Ascending aorta (tissue), 2 donors: ENCODE data around the gene ATP5MC2. TPM values are rescaled to one million over a fixed set of nuclear protein-coding genes. Genes with fewer than 3 reads are reported as not detected.

Source experiments
- DNase-seq, 2 donors: peaks; one replicate each; pipeline ENCODE4 v3.0.0-alpha.2; 2019; ENCODE audit warnings: low spot score in 2 of 2
- H3K27ac ChIP-seq, 2 donors: fragments of 200-600 bp; sonication (generic); one replicate each; pipeline ENCODE4 v1.5.1; 2016 to 2017; ENCODE audit warnings: mild to moderate bottlenecking in 1 of 2
- H3K27me3 ChIP-seq: fragments of 200-600 bp; sonication (generic); one replicate; pipeline ENCODE4 v1.5.1; 2017
- H3K36me3 ChIP-seq, 2 donors: fragments of 200-600 bp; sonication (generic); one replicate each; pipeline ENCODE4 v1.5.1; 2016
- H3K4me1 ChIP-seq, 2 donors: fragments of 200-600 bp; sonication (generic); one replicate each; pipeline ENCODE4 v1.5.1; 2016 to 2017; ENCODE audit warnings: mild to moderate bottlenecking in 1 of 2
- H3K4me3 ChIP-seq, 2 donors: fragments of 200-600 bp; sonication (generic); one replicate each; pipeline ENCODE4 v1.5.1; 2016 to 2017; ENCODE audit warnings: mild to moderate bottlenecking in 1 of 2
- H3K9me3 ChIP-seq, 2 donors: fragments of 200-600 bp; sonication (generic); one replicate each; pipeline ENCODE4 v1.5.1; 2016
- CTCF ChIP-seq, 3 experiments: fragments of 200-600 bp in 2 of 3; fragments of 450-650 bp in 1 of 3; sonication (generic) in 2 of 3; IDR thresholded peaks; one replicate each; pipeline ENCODE4 v1.5.1; 2016 to 2019; ENCODE audit warnings: antibody characterized with exemption in 3 of 3, mild to moderate bottlenecking in 1 of 3, moderate library complexity in 1 of 3
- intact Hi-C: fragments of 100-400 bp; cut with DNase I; formaldehyde crosslinking; loops from one replicate; pipeline ENCODE4 v1.15.1; 2023
- total RNA-seq: library from RNA; depleted of rRNA; stranded (reverse); fragments of >200 nt; gene quantifications from one replicate; pipeline ENCODE4 v1.1.0, GENCODE V29; 2016

ATP5MC2 gene
- total RNA-seq, 1 donor from 2014 or later: 284 TPM

GRCh38 chr12:53714004-53714403, 38.1 kb upstream of the ATP5MC2 start:
- intact Hi-C loops: no loop called here
- Histone ChIP-seq H3K4me1 (no peaks in the 10 kb centered on the region), H3K27me3 (no peaks in the 10 kb centered on the region), H3K9me3 (no peaks in the 10 kb centered on the region), H3K36me3 (peaks cover 58 to 64% of the 10 kb centered on the region in 2 donors), H3K4me3 (no peak overlapping the region), H3K27ac (no peak overlapping the region)
- DNase-seq: no peak
- no peak for TF ChIP-seq CTCF (IDR thresholded peaks at IDR 0.05)

DNA sequence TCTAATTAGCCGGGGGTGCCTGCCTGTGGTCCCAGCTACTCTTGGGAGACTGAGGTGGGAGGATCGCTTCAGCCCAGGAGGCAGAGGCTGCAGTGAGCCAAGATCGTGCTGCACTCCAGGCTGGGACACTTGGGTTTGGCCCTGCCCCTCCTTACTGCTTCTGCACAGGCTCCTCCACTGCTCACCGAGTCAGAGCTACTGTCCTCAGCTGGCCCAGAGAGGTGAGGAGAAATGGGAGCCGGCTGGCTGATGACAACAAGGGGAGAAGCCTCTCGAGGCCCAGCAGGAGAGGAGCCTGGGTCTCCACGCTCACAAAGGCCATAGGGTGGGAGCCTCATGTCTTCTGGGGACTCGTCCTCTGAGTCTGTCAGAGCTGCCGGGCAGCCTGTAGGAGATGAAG, 37.6 kb upstream of the ATP5MC2 start:
- no peaks in the 10 kb centered on the region for H3K4me1 ChIP-seq
- TF ChIP-seq CTCF (IDR thresholded peaks at IDR 0.05): no peak
- H3K27ac ChIP-seq: no peak overlapping the region
- peaks cover 53 to 62% of the 10 kb centered on the region in 2 donors for H3K36me3 ChIP-seq
- DNase-seq: no peak
- intact Hi-C loops: no loop called here
- no peaks in the 10 kb centered on the region for H3K9me3 ChIP-seq
- no peaks in the 10 kb centered on the region for H3K27me3 ChIP-seq
- H3K4me3 ChIP-seq: no peak overlapping the region

DNA sequence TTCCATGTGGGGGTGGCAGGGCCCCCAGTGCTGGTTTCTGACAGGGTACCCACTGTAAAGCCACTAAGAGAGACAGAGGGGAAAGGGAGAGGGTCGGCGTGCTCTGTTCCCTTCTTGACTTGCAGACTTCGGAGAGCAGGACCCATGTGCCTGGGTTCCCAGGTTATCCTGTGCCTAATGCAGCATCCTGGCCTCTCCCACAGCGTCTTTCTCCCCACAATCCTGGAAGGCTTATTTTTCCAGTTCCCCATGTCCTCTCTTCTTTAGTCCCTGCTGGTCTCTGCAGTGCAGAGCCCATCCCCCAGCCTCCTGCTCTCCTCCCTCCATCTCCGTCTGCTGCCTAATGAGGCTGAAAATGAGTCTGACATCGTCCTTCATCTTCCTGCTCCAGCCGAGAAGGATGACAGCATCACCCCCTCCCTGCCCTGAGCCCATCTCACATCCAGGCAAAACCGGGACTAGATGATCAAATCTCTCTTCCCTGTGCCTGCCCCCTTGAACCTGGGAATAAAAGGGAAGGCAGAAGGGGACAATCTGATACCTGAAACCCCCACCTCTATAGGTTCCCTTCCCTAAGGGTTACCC, 36.3 kb upstream of the ATP5MC2 start:
- no peak for TF ChIP-seq CTCF (IDR thresholded peaks at IDR 0.05)
- Histone ChIP-seq H3K4me1 (no peaks in the 10 kb centered on the region), H3K9me3 (no peaks in the 10 kb centered on the region), H3K36me3 (peaks cover 43 to 52% of the 10 kb centered on the region in 2 donors), H3K27ac (no peak overlapping the region), H3K27me3 (no peaks in the 10 kb centered on the region), H3K4me3 (no peak overlapping the region)
- no peak for DNase-seq
- intact Hi-C loops: no loop called here

- Histone ChIP-seq H3K4me3 (no peak overlapping the region), H3K9me3 (no peaks in the 10 kb centered on the region), H3K27ac (no peak overlapping the region), H3K36me3 (peaks cover 22 to 31% of the 10 kb centered on the region in 2 donors), H3K4me1 (no peaks in the 10 kb centered on the region), H3K27me3 (no peaks in the 10 kb centered on the region)
- DNase-seq: no peak
- no peak for TF ChIP-seq CTCF (IDR thresholded peaks at IDR 0.05)
- intact Hi-C loops: no loop called here
Measured at GRCh38 chr12:53710091-53710490, 34.2 kb upstream of the ATP5MC2 start.

- Histone ChIP-seq H3K9me3 (no peaks in the 10 kb centered on the region), H3K36me3 (peaks cover 18 to 27% of the 10 kb centered on the region in 2 donors), H3K4me3 (no peak overlapping the region), H3K4me1 (no peaks in the 10 kb centered on the region), H3K27ac (no peak overlapping the region), H3K27me3 (no peaks in the 10 kb centered on the region)
- intact Hi-C loops: no loop called here
- TF ChIP-seq CTCF (IDR thresholded peaks at IDR 0.05): no peak
- no peak for DNase-seq
Measured at GRCh38 chr12:53709671-53710070, 33.8 kb upstream of the ATP5MC2 start.

DNA sequence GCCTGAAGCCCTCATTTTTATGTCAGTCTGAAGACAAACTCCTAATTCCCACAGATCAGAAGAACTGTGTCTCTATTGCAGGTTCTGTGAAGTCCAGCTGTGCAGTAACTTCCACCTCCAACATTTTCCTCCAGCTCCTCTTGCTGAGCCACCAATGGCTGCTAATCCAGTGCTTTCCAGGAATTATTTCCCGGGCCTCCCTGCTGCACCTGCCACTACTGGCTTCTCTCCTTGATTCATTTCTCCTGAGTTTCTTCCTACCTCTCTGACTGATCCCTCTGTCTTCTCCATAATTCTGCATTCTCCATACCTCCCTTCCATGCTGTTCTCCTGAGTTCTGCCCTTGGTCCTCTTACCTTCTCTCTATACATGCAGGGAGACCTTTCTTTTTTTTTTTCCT, 30.2 kb upstream of the ATP5MC2 start:
- no peaks in the 10 kb centered on the region for H3K36me3 ChIP-seq
- H3K27ac ChIP-seq: no peak overlapping the region
- H3K9me3 ChIP-seq: no peaks in the 10 kb centered on the region
- no peak for TF ChIP-seq CTCF (IDR thresholded peaks at IDR 0.05)
- H3K4me1 ChIP-seq: peaks cover 0 to 2% of the 10 kb centered on the region in 2 donors
- no peaks in the 10 kb centered on the region for H3K27me3 ChIP-seq
- no peak overlapping the region for H3K4me3 ChIP-seq
- intact Hi-C loops: no loop called here
- no peak for DNase-seq
